Urothelium cell line (cell line): ENCODE measurements around the gene CAMKK2.
"Not testable (repeated sequence)": the region's sequence is repeated elsewhere in the genome, so short reads cannot be mapped to it uniquely, and the experiment has no call there.

ENCODE experiments used
- DNase-seq: peaks from one replicate; pipeline ENCODE4 v3.0.0; 2011; ENCODE audit warnings: low spot score, mixed read lengths
- FAIRE-seq: peaks from 2 replicates; lab custom pipeline; 2011; peaks lifted over from hg19 to GRCh38; lab: Jason Lieb, UNC

Gene CAMKK2

GRCh38 chr12:121227294-121227693, 69.2 kb downstream of the CAMKK2 start:
- no peak for FAIRE-seq

GRCh38 chr12:121226871-121227270, 69.6 kb downstream of the CAMKK2 start:
- DNase-seq, FAIRE-seq: not testable (repeated sequence)

More at GRCh38 chr12:121227294-121227693, 69.2 kb downstream of the CAMKK2 start:
- DNase-seq = no peak

- DNase-seq = no peak
- FAIRE-seq = no peak
These were observed 70.1 kb downstream of the CAMKK2 start for GRCh38 chr12:121226399-121226798.

GRCh38 chr12:121224591-121224990, 71.9 kb downstream of the CAMKK2 start:
- DNase-seq (no peak), FAIRE-seq (no peak)

- DNase-seq = no peak
- no peak for FAIRE-seq
These were observed 72.9 kb downstream of the CAMKK2 start for GRCh38 chr12:121223292-121224285.

- FAIRE-seq = no peak
- DNase-seq = no peak
These were observed 73.7 kb downstream of the CAMKK2 start for GRCh38 chr12:121222847-121223246.

- FAIRE-seq (no peak), DNase-seq (no peak)
These were observed 77.0 kb downstream of the CAMKK2 start for GRCh38 chr12:121219353-121219986.

GRCh38 chr12:121218588-121219352, 77.7 kb downstream of the CAMKK2 start:
- FAIRE-seq = no peak
- no peak for DNase-seq

GRCh38 chr12:121217761-121218160, 78.7 kb downstream of the CAMKK2 start:
- no peak for DNase-seq
- FAIRE-seq = no peak

GRCh38 chr12:121217063-121217462, 79.4 kb downstream of the CAMKK2 start:
- DNase-seq (no peak), FAIRE-seq (no peak)

GRCh38 chr12:121216102-121216501, 80.4 kb downstream of the CAMKK2 start:
- FAIRE-seq (no peak), DNase-seq (no peak)

- no peak for FAIRE-seq
- peak; percentile 59 for DNase-seq
These were observed 81.4 kb downstream of the CAMKK2 start for GRCh38 chr12:121214855-121215745.

GRCh38 chr12:121214166-121214777, 82.2 kb downstream of the CAMKK2 start:
- FAIRE-seq = no peak

GRCh38 chr12:121212875-121213274, 83.6 kb downstream of the CAMKK2 start:
- DNase-seq = no peak
- FAIRE-seq = no peak

More at GRCh38 chr12:121214166-121214777, 82.2 kb downstream of the CAMKK2 start:
- no peak for DNase-seq

- DNase-seq (peak; percentile 94), FAIRE-seq (peak; percentile 5)
These were observed 86.6 kb downstream of the CAMKK2 start, which contains the start of gene P2RX4 for GRCh38 chr12:121209624-121210572. Gene P2RX4 (plus strand): TSS chr12:121210129. CDS start chr12:121210165, 36 bp downstream.

- no peak for DNase-seq
- FAIRE-seq = no peak
These were observed 87.3 kb downstream of the CAMKK2 start for GRCh38 chr12:121209221-121209620.

- FAIRE-seq = not testable (repeated sequence)
These were observed 87.9 kb downstream of the CAMKK2 start for GRCh38 chr12:121208571-121208970.

GRCh38 chr12:121205491-121205890, 91.0 kb downstream of the CAMKK2 start:
- FAIRE-seq (no peak), DNase-seq (no peak)

More at GRCh38 chr12:121208571-121208970, 87.9 kb downstream of the CAMKK2 start:
- not testable (repeated sequence) for DNase-seq
